ENCODE measurements around the gene NT5DC1.

NT5DC1 gene

DNA sequence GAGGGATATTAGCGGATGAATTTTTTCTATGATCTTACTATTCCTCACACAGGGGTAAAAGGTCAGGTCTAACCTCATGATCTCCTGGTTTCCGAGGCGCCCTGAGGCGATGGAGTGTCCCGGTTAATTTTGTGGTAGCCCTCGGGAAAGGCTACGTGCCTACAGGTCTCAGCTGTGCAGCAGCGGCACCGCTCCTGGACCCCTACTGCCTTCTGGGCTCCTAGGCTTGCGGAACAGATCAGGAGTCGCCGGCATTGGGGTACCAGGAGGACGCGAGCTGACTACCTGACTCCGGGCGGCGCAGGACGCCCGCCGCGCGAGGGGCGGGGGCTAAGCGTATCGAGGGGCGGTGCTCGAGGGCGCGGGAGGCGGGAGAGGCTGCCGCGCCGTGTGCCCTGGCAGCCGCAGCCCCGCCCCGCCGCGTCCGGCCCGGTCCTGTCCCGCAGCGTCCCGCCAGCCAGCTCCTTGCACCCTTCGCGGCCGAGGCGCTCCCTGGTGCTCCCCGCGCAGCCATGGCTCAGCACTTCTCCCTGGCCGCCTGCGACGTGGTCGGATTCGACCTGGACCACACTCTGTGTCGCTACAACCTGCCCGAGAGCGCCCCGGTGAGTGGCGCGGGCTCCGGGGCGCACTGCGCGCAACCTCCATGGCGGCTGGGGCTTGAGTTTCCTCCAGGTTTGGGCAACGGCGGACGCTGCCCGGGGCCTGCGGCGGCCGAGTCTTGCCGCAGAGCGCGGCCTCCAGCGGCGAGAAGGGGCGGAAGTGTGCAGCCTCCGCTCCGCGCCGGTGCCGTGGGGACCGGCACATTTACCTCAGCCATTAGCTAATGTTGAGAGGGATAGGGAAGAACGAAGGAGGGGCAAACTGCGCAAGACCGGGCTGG lies at the start of gene NT5DC1:
Gene NT5DC1, plus strand, starts transcription at position 435 of the 883 bp plus-strand sequence. Its CDS starts 78 bp downstream, at position 513.
- peak; percentile 65 for DNase-seq (ENCODE audit: low spot score)

DNA sequence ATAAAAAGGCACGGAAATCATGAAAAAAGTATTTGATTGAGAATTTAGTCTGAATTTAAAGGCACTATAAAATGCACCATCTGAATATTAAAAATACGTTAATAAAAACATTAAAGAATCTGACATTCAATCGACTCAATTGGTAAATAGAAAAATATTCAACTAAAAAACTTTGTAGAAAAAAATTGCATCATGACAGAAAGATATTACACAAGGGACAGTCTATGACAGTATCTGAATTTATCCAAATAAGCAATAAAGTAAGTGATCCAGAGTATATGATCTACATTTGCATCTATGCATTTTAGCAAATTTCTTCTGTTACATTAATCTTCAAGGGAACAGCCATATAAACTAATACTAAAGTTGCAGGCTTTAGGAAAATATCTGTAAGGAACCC lies 49.4 kb upstream of the NT5DC1 start:
- DNase-seq (ENCODE audit: low spot score), result no peak

DNA sequence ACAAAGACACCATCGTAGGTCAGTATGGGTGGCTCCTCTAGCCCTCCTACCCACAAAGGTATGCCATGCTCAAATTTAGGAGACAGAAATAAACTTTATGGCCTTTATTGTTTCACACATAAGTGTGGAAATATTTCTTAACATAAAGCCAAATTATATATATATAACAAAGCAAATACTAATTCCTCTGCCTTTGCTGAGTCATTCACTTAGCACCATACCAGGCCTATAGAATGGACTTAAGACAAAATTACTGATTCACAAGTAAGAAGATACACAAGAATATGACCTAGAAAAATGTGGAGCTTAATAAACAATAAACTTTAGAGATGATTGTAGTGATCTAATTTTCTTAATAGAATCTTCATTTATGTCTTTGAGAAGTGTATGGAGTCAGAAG lies 45.1 kb upstream of the NT5DC1 start:
- no peak for DNase-seq (ENCODE audit: low spot score)

DNA sequence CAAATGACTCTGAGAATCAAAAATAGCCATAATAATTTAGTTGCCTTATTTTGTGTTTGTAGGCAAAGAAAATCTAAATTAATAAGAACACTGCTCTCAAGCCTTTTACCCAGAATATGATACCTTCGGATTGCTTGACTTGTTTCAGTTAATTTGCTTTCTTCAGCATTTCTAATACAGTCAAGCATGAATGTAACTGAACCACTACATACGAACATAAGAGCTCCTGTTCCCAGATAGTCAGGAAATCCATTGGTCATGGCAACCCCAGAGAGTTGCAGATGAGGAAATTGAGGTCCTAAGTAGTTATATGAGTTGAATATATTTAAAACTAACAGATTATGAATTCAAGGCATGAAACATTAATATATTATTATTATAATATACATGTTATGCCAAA lies 42.9 kb upstream of the NT5DC1 start:
- DNase-seq (ENCODE audit: low spot score), result no peak

DNA sequence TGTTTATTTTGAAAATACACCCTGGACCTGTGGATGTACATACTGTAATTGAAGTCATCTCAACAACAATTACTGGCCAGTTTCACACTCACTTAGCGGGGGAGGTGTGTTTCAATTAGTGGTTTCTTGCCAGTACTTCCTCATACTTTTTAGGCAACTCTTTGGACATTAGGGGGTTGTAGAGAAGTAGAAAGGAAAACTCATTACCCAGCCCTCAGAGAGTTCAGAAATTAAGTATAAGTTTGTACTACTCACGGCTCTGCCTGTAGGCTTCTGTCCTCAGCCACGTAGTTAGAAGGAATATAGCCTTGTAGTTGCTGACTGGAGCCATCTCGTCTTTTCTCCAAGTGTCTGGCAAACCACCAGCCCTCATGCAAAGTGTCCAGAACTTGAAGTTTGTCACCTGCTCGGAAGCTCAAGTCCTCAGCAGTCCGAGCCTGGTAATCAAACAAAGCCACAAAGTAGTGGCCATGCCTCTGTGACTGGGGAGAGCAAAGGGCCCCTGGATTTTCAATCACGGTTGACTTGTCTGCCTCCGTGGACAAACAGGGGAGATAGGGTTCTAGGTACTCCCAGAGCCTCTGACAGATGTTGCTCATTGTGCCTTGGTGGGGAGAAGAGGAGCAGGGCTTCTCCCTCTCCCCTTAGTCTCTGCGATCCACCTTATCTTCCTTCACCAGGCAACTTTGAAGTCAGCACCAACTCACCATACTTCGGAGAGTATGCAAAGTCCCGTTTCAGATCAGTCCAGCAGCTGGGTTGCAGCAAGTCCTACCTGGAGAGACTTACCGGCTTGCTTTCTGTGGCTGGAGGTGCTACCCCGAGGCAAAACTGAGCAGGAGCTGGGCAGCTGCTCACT lies 40.7 kb upstream of the NT5DC1 start:
- no peak for DNase-seq (ENCODE audit: low spot score)

DNA sequence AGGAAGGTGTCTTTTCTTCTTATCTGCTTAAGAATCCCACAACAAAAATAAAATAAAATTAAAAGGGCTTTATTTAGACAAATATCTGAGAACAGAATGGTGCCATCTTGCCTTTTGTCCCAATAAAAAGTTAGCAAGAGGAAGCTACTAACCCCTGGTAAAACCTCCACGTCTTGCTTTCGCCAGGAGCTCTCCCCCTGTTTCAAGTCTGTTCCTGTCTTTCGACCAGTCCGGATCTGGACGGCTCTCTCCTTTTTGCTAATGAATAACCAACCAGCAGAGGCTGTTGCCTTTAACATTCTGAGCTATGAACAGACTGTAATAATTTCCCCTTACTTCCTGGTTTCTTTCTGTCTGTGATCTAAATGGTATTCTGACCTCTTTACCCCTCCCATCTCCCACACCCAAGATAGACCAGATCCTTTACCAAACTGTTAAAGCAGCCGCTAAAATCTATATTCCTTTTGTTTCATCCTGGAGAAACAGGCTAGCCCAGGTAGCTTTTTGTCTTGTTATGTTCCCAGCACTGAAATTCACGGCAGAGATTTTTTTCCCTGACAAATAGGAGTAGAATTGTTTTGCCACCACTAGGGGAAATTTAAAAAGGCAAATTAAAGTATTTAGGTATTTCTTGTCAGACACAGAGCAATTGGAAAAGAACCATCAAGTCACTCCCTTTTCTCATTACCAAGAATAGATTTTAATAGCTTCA lies 39.9 kb upstream of the NT5DC1 start, which contains the start of gene FRK:
Gene FRK, minus strand, starts transcription at position 320 of the 712 bp plus-strand sequence. CDS start 580 bp downstream, outside the sequence.
- no peak for DNase-seq (ENCODE audit: low spot score)

DNA sequence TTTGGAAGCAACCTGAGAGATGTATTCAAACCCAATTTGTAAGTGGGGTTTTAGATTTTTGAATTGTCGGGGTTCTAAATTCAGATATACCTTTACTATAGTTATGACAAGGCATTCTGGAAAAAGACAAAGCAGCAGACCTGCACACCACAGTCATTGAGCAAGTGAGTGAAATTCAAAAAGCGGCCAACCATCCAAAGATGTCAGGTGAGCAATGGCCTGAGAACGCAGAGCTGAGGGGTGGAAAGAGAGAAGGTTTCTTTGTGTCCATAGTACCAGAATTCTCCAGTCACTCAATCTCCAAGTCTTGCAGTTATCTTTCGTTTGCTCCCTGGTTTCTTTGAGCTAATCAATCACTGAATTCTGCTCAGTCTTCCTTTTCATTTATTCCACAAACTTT lies 38.2 kb upstream of the NT5DC1 start:
- DNase-seq (ENCODE audit: low spot score), result no peak

DNA sequence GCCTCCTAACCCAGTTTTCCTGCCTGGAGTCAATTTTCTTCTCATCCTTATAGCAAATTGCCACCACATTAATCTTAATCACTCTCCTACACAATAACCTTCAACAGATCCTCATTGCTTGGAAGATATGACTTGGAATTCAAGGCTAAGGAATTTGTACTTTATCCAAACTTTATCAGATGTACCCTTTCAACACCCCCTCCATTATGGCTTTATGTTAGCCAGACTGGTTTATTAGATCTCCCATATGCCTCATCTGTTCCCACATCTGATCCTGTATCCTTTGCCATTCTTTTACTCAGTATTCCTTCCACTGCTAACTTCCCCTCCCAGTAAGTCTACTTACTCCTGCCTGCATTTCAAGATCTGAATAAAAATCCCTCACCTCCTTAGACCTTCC lies 36.0 kb upstream of the NT5DC1 start:
- no peak for DNase-seq (ENCODE audit: low spot score)

DNA sequence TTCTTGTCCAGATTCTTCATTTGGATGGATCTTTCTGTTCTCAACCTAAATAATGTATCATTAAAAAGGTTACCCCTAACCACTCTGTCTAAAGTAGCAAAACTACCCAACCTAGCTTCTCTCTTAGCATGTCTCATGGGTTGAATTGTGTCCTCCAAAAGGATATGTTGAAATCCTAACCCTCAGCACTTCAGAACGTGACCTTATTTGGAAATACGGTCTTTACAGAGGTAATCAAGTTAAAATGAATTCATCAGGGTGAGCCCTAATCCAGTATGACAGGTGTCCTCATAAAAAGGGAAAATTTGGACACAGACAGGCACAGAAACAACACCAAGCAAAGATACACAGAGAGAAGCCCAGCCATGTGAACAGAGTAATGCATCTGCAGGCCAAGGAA lies 33.9 kb upstream of the NT5DC1 start:
- no peak for DNase-seq (ENCODE audit: low spot score)

DNA sequence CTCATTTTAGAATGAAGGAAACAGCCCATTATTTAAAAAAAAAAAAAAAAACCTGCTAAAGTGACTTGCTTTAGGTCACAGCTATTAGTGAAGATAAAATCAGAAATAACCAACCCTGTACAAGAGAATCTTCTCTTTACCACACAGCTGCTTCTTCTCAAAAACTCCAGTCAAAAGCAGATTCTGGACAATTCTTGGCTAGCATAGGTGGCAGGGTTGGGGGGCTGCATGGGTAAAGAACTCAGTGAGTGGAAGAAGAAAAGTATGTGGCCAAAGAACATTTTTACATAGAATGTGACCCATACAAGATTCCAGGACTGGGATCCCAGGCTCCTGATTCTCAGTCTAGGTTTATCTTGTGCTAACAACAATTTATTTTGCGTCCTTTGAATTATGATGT lies 30.6 kb upstream of the NT5DC1 start:
- DNase-seq (ENCODE audit: low spot score), result no peak

DNA sequence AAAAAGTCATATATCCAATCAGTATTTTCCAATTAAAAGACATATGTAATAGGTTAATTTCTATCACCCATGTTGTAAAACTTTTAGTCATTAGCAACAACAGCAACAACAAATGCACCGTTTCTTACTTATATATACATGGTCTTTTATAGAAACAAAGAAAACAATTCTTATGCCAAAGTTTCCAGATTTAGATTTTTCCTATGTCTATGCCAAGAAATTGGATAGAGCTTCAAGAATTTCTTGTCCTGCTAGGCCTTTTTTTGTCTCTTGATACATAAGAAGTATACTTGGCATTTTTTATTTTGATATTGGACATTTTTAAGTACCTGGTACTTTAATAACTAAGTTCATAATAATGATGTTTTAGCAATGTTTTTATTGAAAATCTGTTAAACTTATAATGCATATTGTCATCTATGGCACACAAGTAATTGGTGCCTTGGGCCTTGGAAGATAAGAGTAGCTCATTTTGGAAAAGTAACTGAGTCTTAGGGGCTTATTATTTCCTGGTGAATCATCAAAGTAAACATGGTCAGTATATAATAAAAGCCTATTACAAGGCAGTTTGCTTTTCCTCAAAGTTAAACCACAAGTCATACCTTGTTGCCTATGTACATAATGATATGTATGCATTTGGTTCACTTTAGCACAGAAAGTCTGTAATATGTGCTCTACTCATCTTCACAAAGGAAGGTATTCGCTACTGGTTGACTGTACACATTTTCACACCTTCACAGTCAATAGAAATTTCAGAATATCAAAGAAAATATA lies 29.9 kb upstream of the NT5DC1 start:
- DNase-seq (ENCODE audit: low spot score), result no peak

DNA sequence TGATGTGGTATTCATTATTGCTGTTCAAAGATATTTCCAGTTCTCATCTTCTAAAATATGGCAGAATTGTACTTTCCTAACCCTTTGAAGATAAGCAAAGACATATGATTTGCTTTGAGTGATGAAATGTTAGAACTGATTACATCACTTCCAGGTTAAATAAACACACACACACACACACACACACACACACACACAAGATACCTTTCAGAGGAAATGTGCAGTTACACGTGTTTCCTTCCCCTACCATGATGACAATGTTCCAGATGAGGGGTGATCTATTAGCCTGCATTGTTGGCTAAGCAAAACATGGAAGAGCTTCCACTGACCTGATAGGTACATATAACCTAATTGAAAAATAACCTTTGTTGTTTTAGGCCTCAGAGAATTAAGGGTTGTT lies 28.3 kb upstream of the NT5DC1 start:
- DNase-seq (ENCODE audit: low spot score), result peak; percentile 49

DNA sequence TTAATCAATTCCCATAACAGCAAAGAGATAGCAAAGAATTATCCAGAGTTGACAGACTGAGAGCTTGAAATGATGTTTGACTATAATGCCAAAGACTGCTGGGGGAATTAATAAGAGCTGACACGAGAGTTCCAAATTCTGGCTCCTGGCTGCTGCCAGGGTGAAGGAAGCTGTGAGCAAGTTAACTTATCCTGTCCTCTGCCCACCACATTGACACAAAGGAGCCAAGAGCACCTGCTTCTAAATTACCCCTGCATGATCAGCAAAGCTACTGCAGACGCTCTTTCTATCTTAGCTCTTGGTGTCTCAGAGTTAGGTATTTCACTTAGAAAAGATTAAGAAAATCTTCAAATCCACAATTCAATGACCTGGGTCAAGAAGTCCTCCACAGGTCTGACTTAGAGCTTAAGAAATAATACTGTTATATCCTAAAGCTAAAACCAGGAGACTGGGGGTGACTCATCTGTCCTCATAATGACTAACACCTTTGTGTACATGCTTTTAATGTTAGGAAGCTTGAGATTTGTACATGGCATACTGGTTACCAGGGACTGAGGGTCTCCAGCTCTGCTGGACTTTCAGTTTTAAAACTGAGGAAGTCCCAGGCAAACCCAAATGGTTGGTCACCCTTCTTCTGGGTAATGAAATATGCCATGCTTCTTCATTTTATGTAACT lies 26.8 kb upstream of the NT5DC1 start:
- DNase-seq (ENCODE audit: low spot score), result peak; percentile 66

DNA sequence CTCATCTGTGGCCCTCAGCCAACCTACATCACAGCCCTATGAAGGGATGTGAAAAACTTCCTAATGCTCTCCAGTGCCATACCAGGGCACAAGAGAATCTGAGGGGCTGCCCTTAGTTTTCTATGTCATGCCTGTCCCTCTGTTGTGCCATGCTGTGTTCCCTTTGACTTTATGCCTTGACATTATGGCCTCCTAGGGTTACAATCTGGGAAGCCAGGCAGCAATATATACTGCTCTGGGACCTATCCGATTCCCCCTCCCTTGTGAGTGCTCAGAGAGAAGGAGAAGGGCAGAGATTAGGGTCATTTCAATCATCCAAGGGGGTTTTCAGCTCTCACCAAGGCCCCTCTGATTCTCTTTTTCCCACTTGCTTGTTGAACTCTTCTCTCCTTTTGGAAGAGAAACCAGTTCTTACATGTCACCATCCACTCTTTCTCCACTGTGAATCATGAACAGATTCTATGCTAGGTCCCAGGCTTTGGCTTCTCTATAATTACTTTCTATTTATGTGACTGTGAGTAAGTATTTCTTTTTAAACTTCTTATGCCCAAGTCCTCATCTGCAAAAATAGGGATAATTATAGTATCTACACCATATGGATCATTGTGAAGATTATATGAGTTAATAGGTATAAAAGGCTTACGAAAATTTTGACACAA lies 25.8 kb upstream of the NT5DC1 start:
- DNase-seq (ENCODE audit: low spot score), result no peak

DNA sequence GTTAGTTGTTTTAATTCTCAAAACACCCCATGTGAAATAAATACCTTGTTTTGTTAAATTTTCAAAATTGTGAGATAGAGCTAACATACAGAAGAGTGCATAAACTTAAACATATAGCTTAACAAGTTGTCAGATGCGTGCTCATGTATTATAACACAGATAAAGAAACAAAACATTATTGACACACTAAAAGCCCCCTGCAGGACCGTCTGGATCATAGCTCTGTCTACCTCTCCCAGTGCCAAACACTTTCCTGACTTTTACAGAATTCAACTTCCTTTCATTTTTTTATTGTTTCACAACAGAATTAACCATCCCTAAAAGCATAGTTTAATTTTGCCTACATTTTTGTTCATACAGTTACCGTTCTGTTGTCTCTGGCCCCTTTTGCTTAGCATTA lies 22.1 kb upstream of the NT5DC1 start:
- no peak for DNase-seq (ENCODE audit: low spot score)

DNA sequence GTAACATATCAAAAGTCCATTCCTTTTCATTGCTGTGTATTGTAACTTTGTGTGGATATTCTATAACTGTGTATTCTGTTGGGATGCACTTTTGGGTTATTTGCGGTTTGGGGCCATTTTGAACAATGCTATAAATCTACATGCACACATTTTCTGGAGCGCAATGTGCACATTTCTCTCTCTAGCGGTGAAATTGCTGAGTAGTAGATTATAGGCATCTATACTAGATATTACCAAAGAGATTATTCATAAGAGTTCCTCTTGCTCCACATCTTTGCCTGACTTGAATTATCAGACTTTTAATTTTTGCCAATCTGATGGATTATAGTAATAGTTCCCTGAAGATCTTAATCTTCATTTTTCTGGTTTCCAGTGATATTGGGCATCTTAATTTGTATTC lies 21.7 kb upstream of the NT5DC1 start:
- no peak for DNase-seq (ENCODE audit: low spot score)

DNA sequence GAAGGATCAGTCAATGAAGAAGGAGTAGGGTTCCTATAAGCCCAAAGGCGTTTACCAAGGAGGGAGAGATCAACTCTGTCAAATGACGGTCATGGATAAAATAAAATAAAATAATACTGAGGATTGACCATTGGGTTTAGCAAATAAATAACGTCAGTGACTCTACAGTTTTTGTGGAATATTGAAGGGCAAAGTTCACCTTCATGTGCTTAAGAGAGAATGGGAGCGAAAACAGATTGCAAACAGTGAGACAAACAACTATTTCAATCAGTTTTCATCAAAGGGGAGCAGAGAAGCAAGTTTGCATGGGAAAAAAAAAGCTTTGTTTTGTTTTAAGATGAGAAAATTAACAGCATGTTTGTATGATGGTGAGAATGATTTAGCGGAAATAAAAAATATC lies 17.6 kb upstream of the NT5DC1 start:
- DNase-seq (ENCODE audit: low spot score), result no peak

DNA sequence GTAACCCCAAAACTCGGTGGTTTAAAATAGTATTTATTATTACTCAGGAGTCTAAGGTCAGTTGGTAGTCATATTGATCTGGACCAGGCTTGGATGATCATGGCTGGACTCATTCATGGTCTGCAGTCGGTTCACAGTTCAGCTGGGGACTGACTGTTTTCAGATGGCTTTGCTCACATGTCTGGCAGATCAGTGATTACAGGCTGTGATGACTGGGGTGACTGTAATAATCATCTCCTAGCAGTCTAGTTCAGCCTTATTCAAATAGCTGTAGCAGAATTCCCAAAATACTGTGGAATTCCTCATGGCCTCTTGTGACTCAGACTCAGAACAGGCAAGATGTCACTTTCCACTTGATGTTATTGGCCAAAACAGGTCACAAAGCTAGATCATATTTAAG lies 16.4 kb upstream of the NT5DC1 start:
- no peak for DNase-seq (ENCODE audit: low spot score)

DNA sequence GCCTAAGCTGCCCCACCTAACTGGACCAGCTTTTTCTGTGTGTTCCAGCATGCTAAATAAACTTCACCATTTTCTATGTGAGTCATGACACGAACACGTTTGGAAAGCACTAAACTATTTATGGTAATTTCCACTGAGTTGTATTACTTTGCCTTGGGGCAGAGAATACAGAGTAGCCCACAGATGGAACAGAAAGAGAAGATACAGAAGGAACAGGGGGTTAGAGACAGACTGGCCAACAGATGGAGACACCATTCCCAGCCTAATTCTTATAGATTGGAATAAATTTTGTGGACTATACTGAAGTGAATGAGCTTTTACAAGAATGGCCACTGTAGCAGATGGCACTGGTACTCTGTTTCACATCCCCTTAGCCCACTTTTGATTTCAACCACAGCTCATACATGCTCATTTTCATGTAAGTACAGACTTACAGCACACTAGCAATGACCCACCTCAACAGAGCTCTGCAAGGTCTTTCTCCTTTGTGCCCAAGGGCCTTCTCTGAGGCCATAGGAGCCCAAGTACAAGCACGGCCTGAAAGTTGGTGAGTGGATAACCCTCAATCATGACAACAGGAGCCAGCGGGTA lies 13.1 kb upstream of the NT5DC1 start:
- no peak for DNase-seq (ENCODE audit: low spot score)

DNA sequence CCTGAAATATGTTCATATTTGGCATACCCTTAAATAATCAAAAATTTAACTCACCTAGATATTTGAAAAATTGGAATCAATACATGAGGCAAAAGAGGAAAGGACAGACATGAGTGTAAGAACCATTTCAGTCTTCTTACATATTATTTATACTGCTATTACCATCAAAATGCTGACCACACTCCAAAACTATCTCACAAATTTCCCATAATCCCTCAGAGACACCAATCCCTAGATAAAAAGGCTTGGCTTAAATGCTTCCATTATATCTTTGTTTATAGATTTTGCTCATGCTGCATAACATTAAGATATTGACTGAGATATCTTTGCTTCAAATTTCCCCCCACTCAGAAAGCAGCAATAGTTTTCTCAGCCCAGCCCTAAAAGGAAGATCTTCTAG lies 11.7 kb upstream of the NT5DC1 start:
- DNase-seq (ENCODE audit: low spot score), result no peak
